Caki2 (cell line): ENCODE measurements around the gene MED31. TPM values are rescaled to one million over a fixed set of nuclear protein-coding genes. Genes with fewer than 3 reads are reported as not detected.
"Not testable (repeated sequence)": the region's sequence is repeated elsewhere in the genome, so short reads cannot be mapped to it uniquely, and the experiment has no call there.

Experiments
- DNase-seq: peaks from one replicate; pipeline ENCODE4 v3.0.0-alpha.2; 2015; ENCODE audit warnings: low read depth
- in situ Hi-C: cut with HindIII; loops from 2 replicates; pipeline ENCODE4 v1.10.0; 2016; ENCODE audit warnings: low sequenced_read_pairs, low pct_unique_long_range_greater_than_20kb, mixed read lengths
- total RNA-seq: library from RNA; depleted of rRNA; stranded (reverse); fragments of >200 nt; shearing (Covaris generic); gene quantifications from 2 replicates; pipeline ENCODE4 v1.2.3, GENCODE V29; 2014; ENCODE audit warnings: low replicate concordance

Gene MED31
- total RNA-seq, 1 experiment from 2014 or later = 3.4 TPM

DNA sequence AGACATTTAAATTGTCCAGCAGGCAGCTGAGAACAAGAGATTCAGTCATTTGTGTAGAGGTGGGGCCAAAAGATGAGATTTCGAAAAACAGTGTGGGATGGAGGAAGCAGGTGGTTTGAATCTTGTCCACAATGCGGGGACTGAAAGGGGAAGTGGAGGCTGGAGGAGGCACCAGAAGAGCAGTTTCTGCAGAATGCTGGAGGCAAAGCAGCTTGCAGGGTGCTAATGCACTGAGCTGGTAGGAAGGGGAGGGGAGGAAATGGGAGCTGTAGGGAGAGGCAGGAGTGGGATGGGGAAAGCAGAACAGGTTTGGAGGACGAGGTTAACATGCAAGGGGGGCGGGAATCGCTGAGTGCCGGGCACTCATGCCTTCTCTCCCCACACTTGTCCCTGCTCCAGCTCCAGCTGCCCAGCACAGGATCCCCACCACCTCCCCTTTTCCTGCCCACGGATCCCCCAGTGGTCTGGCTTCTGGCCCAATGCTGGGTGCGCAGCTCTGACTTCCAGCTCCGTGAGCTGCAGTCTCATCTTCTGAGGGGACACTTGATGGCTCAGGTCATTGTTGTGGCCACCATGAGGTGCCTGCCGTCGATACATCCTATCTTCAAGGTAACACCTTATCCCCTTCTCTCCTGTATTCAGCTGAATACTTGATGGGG lies 9.5 kb upstream of the MED31 start:
- in situ Hi-C loops = no loop called here
- DNase-seq = no peak

DNA sequence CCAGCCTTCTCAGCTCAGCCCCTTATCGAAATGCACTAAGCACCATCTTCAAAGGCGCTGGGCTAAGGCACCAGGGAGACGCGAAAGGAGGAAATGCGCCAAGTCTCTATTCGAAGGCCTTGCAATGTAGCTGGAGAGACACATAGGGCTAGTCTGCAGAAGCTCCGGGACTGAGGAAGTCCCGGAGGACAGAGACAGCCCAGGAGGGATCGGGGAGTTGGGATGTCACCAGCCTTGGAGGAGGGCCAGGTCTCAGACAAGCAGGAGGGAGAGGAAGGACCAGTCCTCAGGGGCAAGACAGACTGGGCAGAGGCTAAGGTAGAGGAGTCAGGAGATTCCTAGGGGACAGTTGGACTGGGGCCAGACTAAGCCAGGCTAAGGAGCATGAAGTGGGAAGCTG lies 8.7 kb upstream of the MED31 start:
- in situ Hi-C loops = no loop called here
- no peak for DNase-seq

DNA sequence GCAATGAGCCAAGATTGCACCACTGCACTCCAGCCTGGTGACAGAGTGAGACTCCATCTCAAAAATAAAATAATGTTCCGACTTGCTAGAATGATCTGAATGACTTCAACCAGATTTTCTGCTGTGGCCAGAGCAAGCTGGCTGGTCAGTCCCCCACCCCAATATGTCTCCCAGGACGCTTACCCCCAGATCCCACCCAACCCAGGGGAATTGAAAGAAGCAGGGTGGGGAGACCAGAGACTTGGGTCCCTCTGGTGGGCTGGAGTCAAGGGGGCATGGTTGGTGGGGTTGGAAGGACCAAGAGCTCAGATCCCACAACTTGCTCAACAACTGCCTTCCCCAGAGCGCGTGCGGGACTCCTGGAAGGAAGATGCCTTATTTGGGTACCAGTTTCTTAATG lies 7.0 kb upstream of the MED31 start:
- in situ Hi-C loops, DNase-seq: not testable (repeated sequence)

DNA sequence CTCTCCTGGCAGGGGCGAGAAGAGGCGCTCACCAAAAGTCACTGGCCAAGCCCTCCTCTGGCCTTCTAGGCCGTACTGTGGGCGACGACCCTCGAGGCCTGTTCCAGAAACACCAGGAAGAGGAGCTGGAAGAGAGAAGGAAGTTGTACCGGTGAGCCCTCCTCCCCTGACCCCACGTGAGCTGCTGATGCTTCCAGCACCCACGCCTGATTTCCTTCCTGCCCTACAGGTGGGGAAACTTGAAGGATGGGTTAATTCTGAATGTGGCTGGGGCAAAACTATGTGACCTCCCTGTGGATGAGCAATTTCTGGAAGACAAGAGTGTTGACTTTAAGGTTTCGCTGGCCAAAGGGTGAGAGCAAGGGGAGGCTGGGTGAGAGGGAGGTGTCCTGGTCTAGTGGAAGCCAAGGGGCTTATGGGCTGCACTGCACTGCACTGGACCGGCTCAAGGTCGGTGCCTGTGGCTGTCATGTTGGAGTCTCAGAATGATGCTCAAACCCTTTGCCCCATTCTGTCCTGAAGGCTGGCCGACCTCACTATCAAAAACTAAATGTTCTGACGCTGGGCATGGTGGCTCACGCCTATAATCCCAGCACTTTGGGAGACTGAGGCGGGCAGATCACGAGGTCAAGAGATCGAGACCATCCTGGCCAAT lies 6.4 kb upstream of the MED31 start:
- no peak for DNase-seq
- in situ Hi-C loops = no loop called here

DNA sequence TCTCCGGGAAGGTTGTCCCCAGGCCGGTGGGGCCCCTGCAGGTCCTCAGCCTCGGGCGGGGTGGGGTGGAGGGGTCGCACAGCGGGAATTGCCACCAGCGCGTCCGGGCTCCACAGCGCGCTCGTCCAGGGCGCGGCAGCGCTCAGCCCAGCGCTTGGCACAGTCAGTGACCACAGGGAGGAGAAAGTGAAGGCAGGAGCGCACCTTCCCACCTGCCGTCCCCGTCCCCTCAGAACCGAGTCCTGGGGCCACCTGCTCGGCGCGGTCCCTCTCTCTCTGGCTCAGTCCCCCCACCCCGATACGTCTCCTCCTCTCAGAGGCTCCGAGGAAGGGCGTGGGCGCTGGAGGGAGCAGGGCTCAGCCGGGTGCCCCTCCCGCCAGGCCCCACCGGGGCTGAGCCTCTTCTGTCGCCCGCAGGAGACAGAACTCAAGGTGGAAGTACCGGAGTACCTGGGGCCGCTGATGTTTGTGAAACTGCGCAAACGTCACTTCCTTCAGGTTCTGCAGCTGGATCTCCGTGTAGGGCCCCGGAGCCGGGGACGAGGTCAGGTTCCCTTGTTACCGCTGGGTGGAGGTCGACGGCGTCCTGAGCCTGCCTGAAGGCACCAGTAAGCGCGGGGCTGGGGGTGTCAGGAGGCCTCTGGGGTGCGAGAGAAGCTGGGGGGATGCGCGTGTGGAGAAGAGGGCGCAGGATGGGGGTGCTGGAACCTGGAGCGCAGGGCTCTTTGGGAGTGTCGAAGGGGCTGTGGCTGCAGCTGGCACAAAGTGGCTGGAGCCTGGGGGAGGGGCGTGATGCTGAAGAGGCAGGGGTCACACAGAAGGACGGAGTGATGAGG lies 5.6 kb upstream of the MED31 start:
- in situ Hi-C loops, DNase-seq: not testable (repeated sequence)

DNA sequence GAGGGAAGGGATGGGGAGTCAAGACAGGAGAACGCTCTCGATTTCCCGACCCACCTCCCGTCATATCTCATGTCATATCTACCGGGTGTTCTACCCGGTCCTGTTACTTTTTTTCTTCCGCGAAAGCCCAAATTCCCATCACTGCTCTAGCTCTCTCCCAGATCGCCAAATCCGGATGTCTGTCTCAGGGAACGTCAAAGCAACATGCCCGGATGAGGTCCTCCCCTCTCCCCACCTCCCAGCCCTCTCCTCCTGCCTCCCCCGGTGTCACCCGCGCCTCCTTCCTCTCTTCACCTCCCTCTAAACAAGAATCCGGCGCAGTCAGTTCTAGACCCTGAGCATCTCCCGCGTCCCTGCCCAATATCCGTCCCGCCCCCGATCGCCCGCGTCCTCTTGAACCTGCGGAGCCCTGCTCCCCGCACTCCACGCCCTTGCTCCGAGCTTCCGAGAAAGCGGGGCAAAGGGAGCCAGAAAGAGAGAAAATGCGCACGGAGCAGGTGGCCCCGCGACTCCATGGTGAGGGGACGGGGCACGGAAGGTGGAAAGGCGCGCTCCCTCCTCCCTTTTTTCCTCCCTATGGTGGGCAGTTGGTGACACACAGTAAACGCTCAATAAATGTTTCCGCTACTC lies 4.4 kb upstream of the MED31 start:
- in situ Hi-C loops, DNase-seq: not testable (repeated sequence)

DNA sequence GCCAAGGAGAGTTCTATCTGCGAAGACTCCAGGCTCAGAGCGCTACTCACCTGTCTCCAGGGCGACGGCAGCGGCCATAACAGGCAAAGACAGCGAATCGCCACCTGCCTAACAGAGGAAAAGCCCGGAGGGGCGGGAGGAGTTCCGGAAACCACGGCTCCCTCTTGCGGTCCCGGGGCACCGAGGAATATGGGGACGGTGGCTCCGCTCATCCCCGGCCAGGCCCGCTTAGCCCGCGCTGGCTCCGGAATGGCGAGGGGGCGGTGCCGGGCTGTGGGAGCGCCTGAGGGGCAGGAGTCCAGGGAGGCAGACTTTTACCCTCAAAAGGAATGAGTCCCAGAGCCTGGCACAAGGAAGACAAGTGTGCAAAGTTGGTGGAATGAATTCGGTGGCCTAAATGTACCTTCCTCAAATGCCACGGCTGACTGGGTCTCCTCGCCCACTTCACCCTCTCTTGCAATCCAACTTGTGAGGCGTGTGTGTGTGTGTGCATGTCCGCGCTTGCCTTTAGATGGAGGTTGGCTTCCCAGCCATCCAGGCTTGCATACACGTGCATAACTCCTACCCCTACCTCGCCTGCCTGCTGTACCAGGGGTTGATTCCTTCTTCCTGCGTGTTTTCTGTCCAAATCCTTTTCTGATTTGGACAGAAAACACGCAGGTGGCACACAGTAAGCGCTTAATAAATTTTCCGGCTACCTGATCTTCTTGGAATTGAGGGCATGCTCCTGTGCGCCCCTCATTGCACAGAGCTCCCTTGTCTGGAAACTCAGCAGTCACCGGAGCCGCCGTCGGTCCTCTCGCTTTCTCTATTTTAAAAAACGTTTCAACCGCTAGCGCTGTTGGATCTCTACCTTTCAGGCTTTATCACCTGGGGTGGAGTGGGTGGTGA lies 3.7 kb upstream of the MED31 start:
- in situ Hi-C loops = no loop called here
- DNase-seq = peak; percentile 57

DNA sequence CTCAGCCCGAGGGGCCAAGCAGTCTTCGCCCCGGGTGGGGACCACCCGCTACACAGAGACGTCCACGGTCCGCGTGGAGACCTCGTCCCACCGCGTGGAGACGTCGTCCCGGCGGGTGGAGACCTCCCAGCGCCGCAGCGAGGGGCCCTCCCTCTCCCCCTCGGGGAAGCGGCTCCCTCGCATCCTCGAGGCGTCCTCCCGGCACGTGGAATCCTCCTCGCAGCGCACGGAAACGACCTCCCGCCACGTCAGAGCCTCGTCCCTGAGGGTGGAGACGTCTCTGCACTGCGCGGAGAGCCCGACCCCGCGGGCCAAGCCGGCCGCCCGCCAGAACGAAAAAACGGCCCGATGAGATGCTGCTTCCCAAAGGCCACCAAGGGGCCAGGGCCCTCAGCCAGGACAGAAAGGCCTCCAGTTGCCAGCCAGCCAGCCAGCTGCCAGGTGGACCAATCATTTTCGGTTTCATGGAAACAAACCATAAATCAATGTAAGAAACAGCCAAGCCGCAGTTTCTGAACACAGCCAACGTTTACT lies 581 bp upstream of the MED31 start:
- in situ Hi-C loops = no loop called here
- DNase-seq = peak; percentile 62

DNA sequence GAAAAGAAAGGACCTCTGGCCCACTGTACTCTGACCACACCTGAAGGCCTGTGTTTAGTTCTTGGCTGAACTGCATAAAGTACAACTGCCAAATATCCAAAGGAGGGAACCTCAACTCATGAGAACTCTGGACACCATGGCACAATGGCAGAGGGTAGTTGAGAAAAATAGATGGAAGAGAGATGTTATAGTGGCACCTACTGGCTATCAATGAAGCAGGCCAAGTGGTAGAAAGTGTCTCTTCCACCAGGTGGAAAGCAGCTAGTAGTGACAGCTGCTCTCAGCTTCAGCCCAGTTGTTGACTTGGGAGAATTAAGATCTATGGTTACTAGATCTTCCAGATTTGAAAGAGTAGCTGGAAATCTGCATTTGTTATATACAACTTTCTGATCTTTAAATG lies 3.2 kb downstream of the MED31 start:
- in situ Hi-C loops = no loop called here
- DNase-seq = peak; percentile 19

DNA sequence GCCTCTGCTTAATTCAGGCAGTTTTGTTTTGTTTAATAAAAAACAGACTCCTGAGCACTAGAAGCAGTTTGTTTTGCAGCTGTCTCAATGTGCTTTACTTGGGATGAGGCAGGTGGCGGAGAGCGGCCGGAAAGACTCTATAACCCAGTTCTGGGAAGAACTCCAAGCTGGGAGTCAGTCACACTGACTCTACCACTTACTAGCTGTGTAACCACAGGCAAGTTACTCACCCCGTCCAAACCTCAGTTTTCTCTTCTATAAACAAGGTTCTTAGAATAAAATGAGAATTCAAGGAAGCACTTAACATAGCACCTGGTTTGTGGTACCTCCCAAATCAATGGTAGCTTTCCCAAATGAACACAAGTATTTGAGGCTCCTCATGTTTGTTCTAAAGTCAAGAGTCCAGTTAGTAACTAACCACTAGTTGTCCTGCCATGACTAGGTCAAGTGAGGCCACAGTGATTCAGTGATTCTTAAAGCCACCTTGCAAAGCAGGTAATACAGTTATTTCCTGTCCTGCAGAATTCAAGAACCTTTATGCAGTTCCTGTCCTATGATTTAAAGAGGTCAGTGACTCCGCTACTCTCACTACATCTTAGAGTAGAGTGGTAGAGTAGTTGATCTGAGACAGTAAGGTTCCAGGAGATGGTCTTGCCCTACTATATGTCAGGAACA lies 7.8 kb downstream of the MED31 start:
- no peak for DNase-seq
- in situ Hi-C loops = no loop called here

DNA sequence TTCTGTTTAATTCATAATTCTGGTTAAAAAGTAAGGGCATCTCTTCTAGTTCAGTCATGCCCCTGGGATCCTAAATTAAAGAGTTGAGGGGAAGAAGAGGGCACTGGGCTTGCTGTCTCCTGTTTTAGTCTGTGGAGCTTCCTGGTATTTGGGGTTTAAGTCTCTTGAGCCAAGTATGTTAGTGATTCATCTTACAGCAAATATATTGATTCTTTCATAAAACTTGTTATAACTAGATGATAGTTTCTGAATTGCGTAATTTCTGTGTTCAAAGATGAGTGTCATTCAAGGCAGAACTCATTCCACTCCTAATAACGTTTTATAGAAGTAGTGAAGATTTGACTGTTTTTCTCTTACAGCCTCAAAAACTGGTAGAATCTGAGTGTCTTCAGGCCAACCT lies 8.8 kb downstream of the MED31 start:
- no peak for DNase-seq
- in situ Hi-C loops = no loop called here

DNA sequence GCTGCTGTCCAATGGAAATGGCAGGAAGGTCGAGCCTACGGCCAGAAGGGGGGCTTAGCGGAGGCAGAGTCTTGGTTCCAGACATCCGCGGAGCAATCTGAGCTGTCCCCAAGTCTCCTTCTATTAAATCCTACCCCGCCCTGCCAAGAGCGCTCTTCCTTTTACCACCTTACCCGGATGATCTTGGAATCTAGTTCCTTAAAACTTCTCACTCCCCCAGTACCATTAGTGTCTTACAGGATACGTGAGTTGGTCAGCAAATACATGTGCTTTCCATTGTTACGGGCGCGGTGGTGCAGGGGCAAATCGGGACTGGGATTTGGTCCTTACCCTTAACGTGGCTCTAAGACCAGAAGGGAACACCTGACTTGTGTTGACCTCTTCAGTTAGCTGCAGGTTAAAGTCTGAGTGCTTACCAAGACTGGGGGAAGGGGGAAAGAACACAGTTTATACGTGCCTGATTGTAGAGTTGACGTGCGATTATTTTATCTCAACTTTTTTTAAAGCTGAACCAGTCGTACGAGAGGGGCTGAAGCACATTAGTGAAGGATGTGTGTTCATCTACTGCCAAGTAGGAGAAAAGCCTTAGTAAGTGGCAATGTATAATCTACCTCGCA lies 10.1 kb downstream of the MED31 start:
- in situ Hi-C loops = no loop called here

DNA sequence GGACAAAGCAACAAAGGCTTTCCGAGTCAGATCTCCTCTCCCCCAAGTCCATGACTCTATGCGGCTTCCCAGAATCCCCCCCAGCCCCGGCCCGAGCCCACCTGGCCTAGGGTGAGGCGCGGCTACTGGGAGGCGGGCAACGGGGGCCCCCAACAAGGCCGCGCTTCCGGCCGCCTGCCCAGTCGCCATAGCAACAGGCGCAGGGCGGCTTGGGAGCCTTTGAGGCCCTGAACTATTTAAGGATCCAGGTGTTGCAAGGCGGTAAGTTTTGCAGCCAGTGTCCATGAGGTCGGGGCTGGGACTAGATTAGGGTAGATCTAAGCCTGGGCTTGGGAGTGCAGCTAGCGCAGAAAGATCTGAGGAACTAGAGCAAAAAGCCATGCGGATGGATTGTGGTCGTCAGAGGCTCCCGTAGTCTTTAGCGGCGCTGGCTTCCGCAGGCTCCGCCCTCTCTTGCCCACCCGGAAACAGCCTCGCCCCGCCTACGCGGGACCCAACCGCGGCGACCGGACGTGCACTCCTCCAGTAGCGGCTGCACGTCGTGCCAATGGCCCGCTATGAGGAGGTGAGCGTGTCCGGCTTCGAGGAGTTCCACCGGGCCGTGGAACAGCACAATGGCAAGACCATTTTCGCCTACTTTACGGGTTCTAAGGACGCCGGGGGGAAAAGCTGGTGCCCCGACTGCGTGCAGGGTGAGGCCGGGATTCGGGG lies 10.7 kb downstream of the MED31 start, which contains the start of the genes KIAA0753 and TXNDC17:
KIAA0753 (minus strand) TSS at position 176 of the 711 bp plus-strand sequence. CDS start 5,608 bp downstream, outside the sequence.
TXNDC17 (plus strand) TSS at position 525 of the 711 bp plus-strand sequence; CDS start at position 548, 23 bp downstream.
- DNase-seq = peak; percentile 89
- in situ Hi-C loops = no loop called here

More for the DNA sequence above, 10.1 kb downstream of the MED31 start:
- no peak for DNase-seq

DNA sequence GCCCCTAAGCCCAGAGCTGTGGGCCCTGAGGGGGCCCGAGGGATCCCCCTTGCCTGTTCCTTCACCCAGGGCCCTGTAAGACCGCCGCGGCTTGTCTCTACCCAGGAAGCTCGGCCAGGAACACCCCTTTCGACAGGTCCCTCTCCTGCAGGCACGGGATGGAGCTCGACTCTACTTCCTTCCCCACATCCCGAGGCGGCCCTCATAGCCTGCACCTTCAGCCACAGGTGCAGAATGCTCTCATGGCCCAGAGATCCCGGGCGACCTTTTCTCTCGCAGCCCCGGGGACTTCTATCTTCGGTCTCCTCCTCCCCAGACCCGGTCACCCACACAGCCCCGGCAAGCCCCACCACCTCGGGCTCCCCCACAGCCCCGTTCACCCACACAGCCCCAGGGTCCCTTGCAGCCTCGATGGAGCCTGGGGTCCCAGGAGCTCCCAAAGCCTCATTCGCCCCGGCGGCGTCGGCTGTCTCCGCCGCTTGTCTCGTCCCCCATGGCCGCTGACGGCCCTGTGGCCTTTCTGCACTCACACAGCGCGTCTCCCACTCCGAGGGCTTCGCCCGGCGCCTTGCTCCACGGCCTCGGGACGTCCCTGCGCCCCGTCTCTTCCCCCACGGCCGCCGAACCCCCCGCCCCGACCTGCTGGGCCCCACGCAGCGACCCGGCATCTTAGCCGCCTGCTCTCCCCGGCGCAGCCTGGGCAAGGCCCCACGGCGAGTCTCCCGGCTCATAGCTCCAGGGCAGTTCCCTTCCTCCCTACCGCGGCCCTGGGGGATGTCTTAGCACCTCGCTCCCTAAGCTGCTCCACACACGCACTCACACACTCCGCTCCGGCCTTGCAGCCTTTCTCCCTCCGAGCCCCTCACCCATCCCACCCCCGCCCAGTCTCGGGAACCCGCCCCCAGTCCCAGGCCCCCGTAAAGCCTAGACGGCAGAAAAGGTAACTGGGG lies 11.5 kb downstream of the MED31 start:
- in situ Hi-C loops = no loop called here
- no peak for DNase-seq

DNA sequence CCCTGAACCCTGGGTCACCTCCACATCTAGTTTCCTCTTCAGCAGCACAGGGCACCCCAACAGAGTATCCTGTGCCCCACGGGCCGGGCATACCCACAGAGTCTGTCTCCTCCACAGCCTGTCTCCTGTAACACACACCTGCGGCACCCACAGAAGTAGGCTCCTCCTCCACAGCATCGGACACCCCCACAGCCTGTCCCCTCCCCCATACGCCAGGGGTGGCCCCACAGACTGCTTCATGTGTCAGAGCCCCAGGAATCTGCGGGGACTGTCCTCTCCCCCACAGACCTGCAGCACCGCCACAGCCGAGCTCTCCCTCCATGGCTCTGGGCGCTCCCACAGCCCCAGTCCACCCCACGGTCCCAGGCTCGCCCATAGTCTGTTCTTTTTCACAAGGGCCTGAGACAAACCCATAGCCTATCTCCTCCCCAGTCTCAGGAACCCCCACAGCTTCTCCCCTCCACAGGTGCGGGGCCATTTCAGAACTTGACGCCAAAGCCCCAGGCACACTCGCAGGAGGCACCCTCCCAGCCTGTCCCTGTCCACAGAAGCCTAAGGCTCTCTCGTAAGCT lies 12.3 kb downstream of the MED31 start:
- in situ Hi-C loops = no loop called here
- DNase-seq = no peak
